ENCODE results near the gene ITGA11. TPM values are rescaled to one million over a fixed set of nuclear protein-coding genes. Genes with fewer than 3 reads are reported as not detected.

ITGA11 gene
- total RNA-seq, 1 donor from 2014 or later: 0.22 TPM

DNA sequence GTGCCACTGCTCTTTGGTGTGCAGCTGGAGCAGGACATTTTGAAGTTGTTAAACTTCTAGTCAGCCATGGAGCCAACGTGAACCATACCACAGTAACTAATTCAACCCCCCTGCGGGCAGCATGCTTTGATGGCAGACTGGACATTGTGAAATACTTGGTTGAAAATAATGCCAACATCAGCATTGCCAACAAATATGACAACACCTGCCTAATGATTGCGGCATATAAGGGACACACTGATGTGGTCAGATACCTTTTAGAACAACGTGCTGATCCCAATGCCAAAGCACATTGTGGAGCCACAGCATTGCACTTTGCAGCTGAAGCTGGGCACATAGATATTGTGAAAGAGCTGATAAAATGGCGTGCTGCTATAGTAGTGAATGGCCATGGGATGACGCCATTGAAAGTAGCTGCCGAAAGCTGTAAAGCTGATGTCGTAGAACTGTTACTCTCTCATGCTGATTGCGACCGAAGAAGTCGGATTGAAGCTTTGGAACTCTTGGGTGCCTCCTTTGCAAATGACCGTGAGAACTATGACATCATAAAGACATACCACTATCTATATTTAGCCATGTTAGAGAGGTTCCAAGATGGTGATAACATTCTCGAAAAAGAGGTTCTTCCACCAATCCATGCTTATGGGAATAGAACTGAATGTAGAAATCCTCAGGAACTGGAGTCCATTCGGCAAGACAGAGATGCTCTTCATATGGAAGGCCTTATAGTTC, 142.2 kb downstream of the ITGA11 start:
- DNase-seq: no peak
- Mint-ChIP-seq H3K27me3 (ENCODE audit: unreplicated experiment) (peaks cover under 1% of the 10 kb centered on the region), H3K9me3 (ENCODE audit: unreplicated experiment) (no peaks in the 10 kb centered on the region), H3K27ac (ENCODE audit: unreplicated experiment) (no peak overlapping the region), H3K4me1 (ENCODE audit: low read depth, unreplicated experiment) (peaks cover 9% of the 10 kb centered on the region), H3K36me3 (ENCODE audit: unreplicated experiment) (peaks cover 6% of the 10 kb centered on the region), H3K4me3 (ENCODE audit: unreplicated experiment) (no peak overlapping the region)
- TF ChIP-seq CTCF (IDR thresholded peaks at IDR 0.05; ENCODE audit: partially characterized antibody, unreplicated experiment): no peak

GRCh38 chr15:68289057-68289456, 142.9 kb downstream of the ITGA11 start:
- Mint-ChIP-seq H3K4me3 (ENCODE audit: unreplicated experiment) (no peak overlapping the region), H3K4me1 (ENCODE audit: low read depth, unreplicated experiment) (peaks cover 9% of the 10 kb centered on the region), H3K9me3 (ENCODE audit: unreplicated experiment) (no peaks in the 10 kb centered on the region), H3K36me3 (ENCODE audit: unreplicated experiment) (peaks cover 10% of the 10 kb centered on the region), H3K27me3 (ENCODE audit: unreplicated experiment) (peaks cover 3% of the 10 kb centered on the region), H3K27ac (ENCODE audit: unreplicated experiment) (no peak overlapping the region)
- no peak for DNase-seq
- TF ChIP-seq CTCF (IDR thresholded peaks at IDR 0.05; ENCODE audit: partially characterized antibody, unreplicated experiment): no peak

GRCh38 chr15:68286256-68286655, 145.7 kb downstream of the ITGA11 start:
- DNase-seq: no peak
- Mint-ChIP-seq H3K4me1 (ENCODE audit: low read depth, unreplicated experiment) (peaks cover 12% of the 10 kb centered on the region), H3K4me3 (ENCODE audit: unreplicated experiment) (no peak overlapping the region), H3K27me3 (ENCODE audit: unreplicated experiment) (peaks cover 3% of the 10 kb centered on the region), H3K27ac (ENCODE audit: unreplicated experiment) (no peak overlapping the region), H3K9me3 (ENCODE audit: unreplicated experiment) (no peaks in the 10 kb centered on the region), H3K36me3 (ENCODE audit: unreplicated experiment) (peaks cover 10% of the 10 kb centered on the region)
- TF ChIP-seq CTCF (IDR thresholded peaks at IDR 0.05; ENCODE audit: partially characterized antibody, unreplicated experiment): no peak

DNA sequence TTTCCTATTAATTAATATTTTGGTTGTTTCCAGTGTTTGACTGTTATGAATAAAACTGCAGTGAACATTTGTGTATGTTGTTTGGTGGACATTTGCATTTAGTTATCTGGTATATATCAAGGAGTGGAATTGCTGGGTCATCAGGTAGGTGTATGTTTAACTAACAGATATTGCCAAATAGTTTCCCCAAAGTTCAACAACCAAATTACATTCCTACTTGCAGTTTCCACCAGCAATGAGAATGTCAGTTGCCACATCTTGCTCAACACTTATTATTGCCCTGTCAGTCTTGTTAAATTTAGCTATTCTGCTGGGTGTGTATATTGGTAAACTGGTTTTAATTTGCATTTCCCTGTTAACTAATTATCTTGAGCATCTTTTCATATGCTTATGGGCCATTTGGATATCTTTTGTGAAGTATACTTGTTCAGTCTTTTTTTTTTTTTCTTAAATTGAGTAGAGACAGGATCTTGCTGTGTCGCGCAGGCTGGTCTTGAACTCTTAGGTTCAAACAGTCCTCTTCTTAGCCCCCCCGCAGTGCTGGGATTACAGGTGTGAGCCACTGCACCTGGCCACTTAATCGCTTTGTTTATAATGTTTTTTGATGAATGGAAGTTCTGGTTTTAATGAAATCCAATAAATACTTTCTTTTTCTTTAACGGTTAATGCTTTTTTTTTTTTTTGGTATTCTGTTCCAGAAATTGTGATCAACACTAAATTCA, 146.5 kb downstream of the ITGA11 start:
- Mint-ChIP-seq H3K27me3 (ENCODE audit: unreplicated experiment) (peaks cover 3% of the 10 kb centered on the region), H3K4me1 (ENCODE audit: low read depth, unreplicated experiment) (peaks cover 13% of the 10 kb centered on the region), H3K4me3 (ENCODE audit: unreplicated experiment) (no peak overlapping the region), H3K9me3 (ENCODE audit: unreplicated experiment) (no peaks in the 10 kb centered on the region), H3K27ac (ENCODE audit: unreplicated experiment) (no peak overlapping the region), H3K36me3 (ENCODE audit: unreplicated experiment) (peaks cover 10% of the 10 kb centered on the region)
- no peak for DNase-seq
- TF ChIP-seq CTCF (IDR thresholded peaks at IDR 0.05; ENCODE audit: partially characterized antibody, unreplicated experiment): no peak
